GM18858 (cell line): Measurements from ENCODE around the gene CCDC117.
"Not testable (repeated sequence)": the region's sequence is repeated elsewhere in the genome, so short reads cannot be mapped to it uniquely, and the experiment has no call there.

Source experiments
- ATAC-seq: cut with Tn5 transposase; IDR thresholded peaks from one replicate; pipeline ENCODE4 v1.9.1; 2021; ENCODE audit not compliant: unreplicated experiment

CCDC117 gene

GRCh38 chr22:28772633-28773460 is at the start of gene CCDC117:
CCDC117 (plus strand) TSS chr22:28772695; CDS start chr22:28772850, 155 bp downstream.
- ATAC-seq: peak; percentile 65

GRCh38 chr22:28728002-28728401 is 44.5 kb upstream of the CCDC117 start:
- no peak for ATAC-seq

- no peak for ATAC-seq
Measured at GRCh38 chr22:28728621-28729313, 43.7 kb upstream of the CCDC117 start.

- no peak for ATAC-seq
Measured at GRCh38 chr22:28730179-28730578, 42.3 kb upstream of the CCDC117 start.

- no peak for ATAC-seq
Measured at GRCh38 chr22:28734393-28734792, 38.1 kb upstream of the CCDC117 start.

- ATAC-seq: no peak
Measured at GRCh38 chr22:28736301-28737155, 36.0 kb upstream of the CCDC117 start.

GRCh38 chr22:28737701-28738100 is 34.8 kb upstream of the CCDC117 start:
- ATAC-seq: no peak

- ATAC-seq: not testable (repeated sequence)
Measured at GRCh38 chr22:28738876-28739275, 33.6 kb upstream of the CCDC117 start.

GRCh38 chr22:28741200-28741784 is 31.2 kb upstream of the CCDC117 start:
- no peak for ATAC-seq

GRCh38 chr22:28741785-28742561 is 30.5 kb upstream of the CCDC117 start, which contains the start of the genes CHEK2 and HSCB:
CHEK2 (minus strand) TSS chr22:28741820; CDS start chr22:28734721, 7,099 bp downstream.
HSCB (plus strand) TSS chr22:28742039; CDS start chr22:28742096, 57 bp downstream.
- peak; percentile 88 for ATAC-seq

GRCh38 chr22:28742562-28742962 is 29.9 kb upstream of the CCDC117 start:
- no peak for ATAC-seq

- no peak for ATAC-seq
Measured at GRCh38 chr22:28743852-28744251, 28.6 kb upstream of the CCDC117 start.

GRCh38 chr22:28750471-28750881 is 22.0 kb upstream of the CCDC117 start:
- no peak for ATAC-seq

GRCh38 chr22:28754512-28754911 is 18.0 kb upstream of the CCDC117 start:
- not testable (repeated sequence) for ATAC-seq

- ATAC-seq: no peak
Measured at GRCh38 chr22:28759861-28760560, 12.5 kb upstream of the CCDC117 start.

GRCh38 chr22:28761449-28761755 is 11.1 kb upstream of the CCDC117 start:
- ATAC-seq: no peak

- ATAC-seq: not testable (repeated sequence)
Measured at GRCh38 chr22:28762000-28762399, 10.5 kb upstream of the CCDC117 start.

- no peak for ATAC-seq
Measured at GRCh38 chr22:28766628-28767027, 5.9 kb upstream of the CCDC117 start.

- ATAC-seq: no peak
Measured at GRCh38 chr22:28768701-28769393, 3.6 kb upstream of the CCDC117 start.
